ENCODE data around the gene FECH. TPM values are rescaled to one million over a fixed set of nuclear protein-coding genes. Genes with fewer than 3 reads are reported as not detected.

The FECH gene
- total and polyA plus RNA-seq, 10 donors = 4.3 to 85.9 (median 20.2) TPM

- TF ChIP-seq POLR2A (IDR thresholded peaks at IDR 0.05) = no peak
- TF ChIP-seq POLR2AphosphoS5 (IDR thresholded peaks at IDR 0.05) = no peak
- TF ChIP-seq CTCF (IDR thresholded peaks at IDR 0.05 in 8 of 11, conservative IDR thresholded peaks at IDR 0.05 in 3 of 11) = no peak
- Histone ChIP-seq H3K4me1 (peaks cover 0 to 3% (median 0%) of the 10 kb centered on the region in 6 donors), H3K9me3 (no peaks in the 10 kb centered on the region), H3K27ac (no peak overlapping the region), H3K4me3 (no peak overlapping the region), H3K36me3 (peaks cover 0 to 60% (median 39%) of the 10 kb centered on the region in 6 donors), H3K27me3 (replicated peaks in 1 of 7) (no peaks in the 10 kb centered on the region)
- DNase-seq = no peak
- 80 to 91% (median 82%) methylated on average over 10 of the region's 10 CpGs for WGBS, 5 donors
- intact Hi-C loops (cut with DNase I; ENCODE audit: low total_unique reads) = no loop called here
Observed at GRCh38 chr18:57550510-57550909, 36.0 kb downstream of the FECH start.

DNA sequence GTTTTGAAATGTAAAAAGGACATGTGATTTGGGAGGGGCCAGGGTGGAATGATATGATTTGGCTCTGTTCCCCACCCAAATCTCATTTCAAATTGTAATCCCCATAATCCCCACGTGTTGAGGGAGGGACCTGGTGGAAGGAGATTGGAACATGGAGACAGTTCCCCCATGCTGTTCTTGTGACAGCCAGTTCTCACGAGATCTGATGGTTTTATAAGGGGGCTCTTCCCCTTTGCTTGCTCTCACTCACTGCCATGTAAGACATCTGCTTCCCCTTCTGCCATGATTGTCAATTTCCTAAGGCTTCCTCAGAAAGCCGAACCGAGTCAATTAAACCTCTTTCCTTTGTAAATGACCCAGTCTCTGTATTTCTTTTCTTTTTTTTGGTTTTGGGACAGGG lies 39.2 kb downstream of the FECH start:
- intact Hi-C loops (cut with DNase I; ENCODE audit: low total_unique reads) = no loop called here

GRCh38 chr18:57544936-57545660 lies 41.4 kb downstream of the FECH start:
- no peak overlapping the region for H3K27ac ChIP-seq
- WGBS, 5 donors = 32 to 52% (median 37%) methylated on average over 8 of the region's 8 CpGs
- TF ChIP-seq POLR2A (IDR thresholded peaks at IDR 0.05) (no peak), POLR2AphosphoS5 (IDR thresholded peaks at IDR 0.05) (no peak), CTCF (IDR thresholded peaks at IDR 0.05 in 8 of 11, conservative IDR thresholded peaks at IDR 0.05 in 3 of 11) (no peak)
- intact Hi-C loops (cut with DNase I; ENCODE audit: low total_unique reads) = no loop called here
- H3K27me3 ChIP-seq (replicated peaks in 1 of 7) = no peaks in the 10 kb centered on the region
- no peaks in the 10 kb centered on the region for H3K9me3 ChIP-seq
- DNase-seq = no peak
- H3K36me3 ChIP-seq = peaks cover 0 to 8% (median 4%) of the 10 kb centered on the region in 6 donors
- H3K4me1 ChIP-seq = peaks cover 0 to 9% (median 0%) of the 10 kb centered on the region in 6 donors
- H3K4me3 ChIP-seq = no peak overlapping the region

More for the DNA sequence above, 39.2 kb downstream of the FECH start:
- H3K4me3 ChIP-seq = no peak overlapping the region
- H3K27me3 ChIP-seq (replicated peaks in 1 of 7) = no peaks in the 10 kb centered on the region
- H3K36me3 ChIP-seq = peaks cover 0 to 27% (median 18%) of the 10 kb centered on the region in 6 donors
- DNase-seq = no peak
- H3K9me3 ChIP-seq = no peaks in the 10 kb centered on the region
- TF ChIP-seq POLR2A (IDR thresholded peaks at IDR 0.05) (no peak), CTCF (IDR thresholded peaks at IDR 0.05 in 8 of 11, conservative IDR thresholded peaks at IDR 0.05 in 3 of 11) (no peak), POLR2AphosphoS5 (IDR thresholded peaks at IDR 0.05) (no peak)
- H3K27ac ChIP-seq = no peak overlapping the region
- 59 to 82% (median 69%) methylated on average over 4 of the region's 4 CpGs for WGBS, 5 donors
- H3K4me1 ChIP-seq = peaks cover 0 to 9% (median 0%) of the 10 kb centered on the region in 6 donors

- no peaks in the 10 kb centered on the region for H3K27me3 ChIP-seq (replicated peaks in 1 of 7)
- peaks cover 0 to 9% (median 0%) of the 10 kb centered on the region in 6 donors for H3K4me1 ChIP-seq
- WGBS, 5 donors = 79 to 87% (median 82%) methylated on average over 8 of the region's 8 CpGs
- H3K4me3 ChIP-seq = no peak overlapping the region
- DNase-seq = no peak
- no peaks in the 10 kb centered on the region for H3K9me3 ChIP-seq
- H3K36me3 ChIP-seq = no peaks in the 10 kb centered on the region
- intact Hi-C loops (cut with DNase I; ENCODE audit: low total_unique reads) = no loop called here
- TF ChIP-seq POLR2AphosphoS5 (IDR thresholded peaks at IDR 0.05) (no peak), POLR2A (IDR thresholded peaks at IDR 0.05) (no peak), CTCF (IDR thresholded peaks at IDR 0.05 in 8 of 11, conservative IDR thresholded peaks at IDR 0.05 in 3 of 11) (no peak)
- H3K27ac ChIP-seq = no peak overlapping the region
Observed at GRCh38 chr18:57543560-57543959, 42.9 kb downstream of the FECH start.

All from spleen (tissue), 11 donors.